Stimulated activated CD8-positive, alpha-beta memory T cell treated with anti-CD3 and anti-CD28 coated beads, Interleukin-4, amount 100 ng/mL, for 4 hours (primary cell): ENCODE measurements around the gene PDLIM4.

ENCODE experiments used
- DNase-seq, 2 donors: peaks; one replicate each; pipeline ENCODE4 v3.0.0-alpha.2; 2020; ENCODE audit warnings: low read depth in 2 of 2, low spot score in 1 of 2

The PDLIM4 gene

DNA sequence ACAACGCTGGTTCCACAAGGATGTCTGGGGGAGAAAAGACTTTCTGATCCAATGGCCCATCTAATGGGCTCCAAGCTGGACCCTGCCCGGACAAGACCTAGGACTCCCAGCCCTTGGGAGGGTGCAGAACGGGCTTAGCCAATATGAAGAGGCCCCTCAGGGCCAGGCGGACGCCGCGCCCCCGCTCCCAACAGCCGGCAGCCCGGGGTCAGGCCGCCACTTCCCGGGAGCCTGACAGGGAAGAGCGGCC lies 30.3 kb upstream of the PDLIM4 start:
- no peak for DNase-seq

DNA sequence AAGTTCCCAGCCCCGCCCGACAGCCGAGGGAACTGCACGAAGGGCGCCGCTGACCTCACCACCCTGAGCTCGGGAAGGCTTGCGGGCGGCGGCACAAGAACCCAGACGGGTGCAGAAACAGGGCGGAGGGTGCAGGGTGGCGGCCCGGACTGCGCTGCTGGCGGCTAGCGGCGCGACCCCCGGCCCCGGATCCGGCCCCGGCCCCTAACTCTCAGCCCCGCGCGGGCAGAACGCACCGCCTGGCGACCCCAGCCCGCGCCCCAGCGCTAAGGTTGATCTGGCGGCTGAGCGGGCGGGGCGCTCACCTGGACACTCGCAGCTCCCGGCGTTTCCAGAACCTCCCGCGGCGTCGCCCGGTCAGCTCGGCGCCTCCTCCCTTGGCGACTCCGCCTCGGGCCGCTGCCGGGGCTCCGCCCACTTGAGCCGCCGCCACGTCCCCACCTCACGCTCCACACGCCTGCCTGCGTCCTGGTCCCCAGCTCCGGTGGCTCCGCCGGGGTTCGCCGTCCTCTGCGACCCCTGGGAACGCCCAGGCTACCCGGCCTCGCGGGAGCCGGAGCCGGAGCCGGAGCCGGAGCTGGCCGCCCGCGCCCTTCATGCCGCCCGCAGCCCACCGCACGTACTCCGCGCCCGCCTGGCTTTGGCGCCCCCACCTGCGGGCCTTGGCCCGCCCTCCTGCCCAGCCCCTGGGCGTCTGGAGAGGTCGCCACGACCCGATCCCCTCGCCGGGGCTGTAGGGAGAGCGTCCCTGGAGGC lies 29.8 kb upstream of the PDLIM4 start, which contains the start of gene P4HA2:
P4HA2 (minus strand) TSS at position 369 of the 756 bp plus-strand sequence. CDS start 9,227 bp downstream, outside the sequence.
- DNase-seq, result no peak

DNA sequence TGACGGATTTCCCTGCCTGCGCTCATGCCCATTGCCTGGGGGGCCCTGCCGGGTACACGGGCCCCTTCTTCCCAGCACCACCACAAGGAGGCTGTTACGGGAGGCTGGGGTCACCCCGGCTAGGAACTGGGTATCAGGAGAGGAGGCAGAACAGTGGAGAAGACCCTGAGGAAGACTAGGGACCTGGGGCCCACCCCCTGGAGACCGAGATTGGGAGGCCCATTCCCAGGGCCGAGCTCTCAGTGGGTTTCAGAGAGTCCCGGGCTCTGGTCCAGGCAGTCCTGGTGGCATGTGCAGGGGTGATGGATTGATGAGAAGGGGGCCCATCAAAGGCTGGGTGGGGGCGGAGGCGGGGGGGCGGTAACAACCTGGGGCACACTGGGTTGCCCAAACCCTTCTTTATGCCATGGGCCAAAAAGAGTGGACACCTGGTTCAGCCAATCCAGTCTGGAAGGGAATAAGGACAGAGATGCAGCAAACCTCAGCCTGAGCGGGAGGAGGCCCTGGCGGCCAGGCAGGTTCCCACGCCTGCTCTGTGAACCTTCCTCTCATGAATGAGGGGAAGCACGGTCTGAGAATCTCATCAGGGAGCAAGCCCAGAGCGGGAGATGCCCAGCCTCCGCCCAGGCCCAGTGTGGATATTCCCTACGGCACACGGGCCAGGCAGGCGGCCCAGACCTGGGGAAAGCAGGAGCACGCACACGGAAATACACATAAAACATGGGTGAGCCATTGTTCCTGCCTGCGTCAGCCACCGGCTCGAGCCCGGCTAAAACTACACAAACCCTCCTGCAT lies 29.1 kb upstream of the PDLIM4 start:
- no peak for DNase-seq

DNA sequence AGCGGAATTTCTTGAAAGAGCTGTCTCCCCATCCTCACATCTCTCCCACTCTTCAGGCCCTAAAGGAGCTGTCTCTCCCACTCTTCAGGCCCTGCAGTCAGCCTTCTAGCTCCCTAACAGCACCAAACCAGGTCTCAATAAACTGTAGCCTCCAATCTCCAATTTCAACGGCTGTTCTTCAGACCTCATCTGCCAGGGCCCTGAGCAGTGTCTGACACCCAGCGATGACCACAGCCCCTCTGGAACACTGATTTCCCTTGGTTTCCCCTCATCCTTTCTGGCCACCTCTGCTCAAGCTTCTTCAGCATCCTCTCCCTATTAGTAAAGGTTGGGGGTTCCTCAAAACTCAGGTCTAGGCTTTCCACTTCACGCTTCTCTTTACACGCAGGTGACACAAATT lies 28.3 kb upstream of the PDLIM4 start:
- DNase-seq, result no peak

DNA sequence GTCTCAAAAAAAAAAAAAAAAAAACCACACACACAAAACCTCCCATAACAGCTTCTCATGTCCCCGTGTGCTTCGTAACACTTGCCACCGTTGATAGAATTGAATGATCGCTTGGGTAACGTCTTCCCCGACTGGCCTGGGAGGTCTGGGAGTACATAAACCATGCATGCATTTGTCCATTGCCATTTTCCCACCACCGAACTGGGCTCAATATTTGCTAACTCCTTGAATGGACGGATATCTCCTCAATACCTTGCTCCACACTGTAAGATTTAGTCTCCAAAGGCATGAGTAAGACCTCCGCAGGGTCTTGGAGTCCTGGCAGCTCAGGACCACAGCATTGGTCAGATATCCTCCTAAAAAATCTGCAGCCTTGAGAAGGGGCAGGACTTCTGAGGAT lies 26.6 kb upstream of the PDLIM4 start:
- DNase-seq, result no peak

DNA sequence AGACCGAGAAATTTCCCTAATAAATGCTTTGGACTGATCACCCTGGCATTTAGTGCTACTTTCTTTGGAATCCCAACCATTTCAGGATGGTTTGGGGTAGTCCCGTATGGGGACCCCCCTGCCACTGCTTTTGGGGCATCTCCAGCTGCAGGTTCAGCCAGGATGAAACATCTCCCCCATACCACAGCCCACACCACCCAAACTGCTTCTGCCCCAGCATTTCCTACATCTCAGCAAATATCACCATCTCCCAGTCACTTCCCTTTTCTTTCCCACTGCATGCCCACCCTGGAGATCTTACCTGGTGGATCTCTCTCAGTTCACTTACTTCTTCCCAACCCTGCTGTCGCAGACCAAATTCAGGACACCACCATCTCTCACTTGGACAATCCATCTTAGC lies 25.0 kb upstream of the PDLIM4 start:
- DNase-seq, result no peak

DNA sequence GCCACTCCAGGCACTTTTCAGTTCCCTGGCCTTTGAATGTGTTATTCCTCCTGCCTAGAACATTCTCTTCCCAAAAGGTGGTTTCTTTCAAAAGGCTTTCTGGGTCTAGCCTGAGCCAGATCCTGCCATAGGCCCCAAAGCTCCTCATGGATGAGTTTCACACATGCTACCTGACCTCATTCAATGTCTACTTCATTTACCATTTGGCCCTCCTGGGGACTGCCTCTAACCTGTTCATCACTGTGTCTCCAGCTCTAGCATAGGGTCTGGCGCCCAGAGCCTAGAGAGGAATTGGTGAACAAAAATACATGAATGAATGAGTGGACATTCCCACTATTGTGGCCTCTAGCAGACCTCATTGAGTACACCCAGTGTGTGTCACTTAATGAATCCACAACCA lies 24.4 kb upstream of the PDLIM4 start:
- no peak for DNase-seq

DNA sequence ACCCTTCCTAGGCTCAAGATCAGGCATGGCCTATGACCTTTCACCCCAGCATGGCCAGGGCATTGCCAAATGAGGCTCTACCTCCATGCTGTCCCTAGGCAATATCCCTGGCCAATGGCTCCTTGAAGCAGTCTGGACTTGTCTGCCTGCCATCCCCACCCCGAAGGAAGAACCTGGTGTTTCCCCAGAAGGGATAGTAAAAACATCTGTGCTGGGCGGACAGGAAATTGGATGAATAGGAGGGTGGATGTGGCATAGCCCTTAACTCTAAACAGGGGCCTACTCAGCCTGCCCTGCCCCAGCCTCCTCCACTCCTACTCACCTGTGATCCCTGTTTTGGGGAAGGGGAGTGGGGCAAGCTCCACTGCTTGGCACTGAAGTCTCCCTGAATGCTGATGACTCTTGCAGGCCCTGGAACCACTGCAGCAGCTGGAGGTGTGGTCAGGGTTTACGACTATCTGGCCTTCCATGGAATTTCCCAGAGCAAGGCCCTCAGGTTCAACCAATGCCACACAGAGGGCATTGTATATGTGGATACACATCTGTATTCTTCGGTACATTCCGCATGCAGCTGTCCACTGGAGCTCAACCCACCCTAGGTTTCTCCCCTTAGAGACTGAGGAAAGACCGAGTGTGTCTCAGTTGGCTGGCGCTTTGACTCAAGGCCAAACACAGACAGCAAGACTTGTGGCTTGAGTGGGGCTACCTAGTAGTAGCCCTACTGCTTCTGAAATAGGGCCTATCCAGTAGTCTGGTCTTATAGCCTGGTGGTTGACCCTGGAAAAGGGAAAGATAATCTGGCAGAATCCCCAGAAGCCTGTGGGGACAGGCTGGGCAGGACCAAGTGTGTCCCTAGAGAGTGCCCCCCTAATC lies 23.4 kb upstream of the PDLIM4 start:
- DNase-seq, result no peak

DNA sequence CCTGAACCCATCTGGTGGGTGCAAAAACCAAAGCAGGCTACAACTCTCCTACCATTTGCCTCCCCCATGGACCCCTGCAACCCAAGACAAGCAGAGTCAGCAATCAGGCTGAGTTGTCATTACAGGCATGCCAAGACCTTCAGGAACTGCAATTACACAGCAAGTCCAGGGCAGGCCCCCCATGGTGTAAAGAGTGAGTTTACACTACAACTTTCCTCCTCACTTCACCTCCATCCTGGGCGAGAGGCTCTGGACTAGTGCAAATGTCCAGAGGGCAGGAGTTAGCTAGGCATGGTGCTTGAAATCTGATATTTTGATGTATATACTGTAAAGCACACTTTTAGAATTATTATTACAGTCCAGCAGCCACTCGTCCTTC lies 22.8 kb upstream of the PDLIM4 start:
- no peak for DNase-seq

DNA sequence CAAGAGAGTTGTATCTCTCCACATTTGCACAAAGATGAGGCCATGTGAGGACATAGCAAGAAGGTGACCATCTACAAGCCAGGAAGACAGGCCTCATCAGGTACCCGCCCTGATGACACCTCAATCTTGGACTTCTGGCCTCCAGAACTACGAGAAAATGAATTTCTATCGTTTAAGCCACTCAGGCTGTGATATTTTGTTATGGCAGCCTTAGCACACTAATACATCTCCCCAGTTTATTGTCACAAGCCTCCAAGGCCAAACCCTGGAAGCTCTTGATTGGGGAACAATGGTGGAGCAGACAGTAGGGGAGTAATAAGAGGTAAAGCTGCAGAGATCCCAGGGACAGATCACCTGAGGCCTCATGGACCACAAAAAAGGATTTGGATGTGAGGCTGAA lies 22.2 kb upstream of the PDLIM4 start:
- DNase-seq, result no peak

DNA sequence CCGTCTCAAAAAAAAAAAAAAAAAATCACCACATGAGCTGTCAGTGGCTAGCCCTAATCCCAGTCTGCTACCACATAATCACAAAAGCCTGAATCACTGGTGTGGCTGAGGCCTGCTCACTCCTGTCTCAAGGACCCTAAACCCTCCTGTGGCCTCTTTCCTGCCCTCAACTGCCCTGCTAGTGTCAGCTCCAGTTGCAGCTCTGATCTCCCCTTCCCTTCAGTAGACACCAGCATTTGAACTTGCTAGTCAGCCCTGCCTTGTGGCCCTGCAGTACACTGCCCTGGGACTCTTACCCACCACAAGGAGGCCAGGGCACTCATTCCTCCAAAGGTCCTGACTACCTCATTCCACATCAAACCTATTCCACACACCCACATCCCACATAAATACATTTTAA lies 20.4 kb upstream of the PDLIM4 start:
- no peak for DNase-seq

DNA sequence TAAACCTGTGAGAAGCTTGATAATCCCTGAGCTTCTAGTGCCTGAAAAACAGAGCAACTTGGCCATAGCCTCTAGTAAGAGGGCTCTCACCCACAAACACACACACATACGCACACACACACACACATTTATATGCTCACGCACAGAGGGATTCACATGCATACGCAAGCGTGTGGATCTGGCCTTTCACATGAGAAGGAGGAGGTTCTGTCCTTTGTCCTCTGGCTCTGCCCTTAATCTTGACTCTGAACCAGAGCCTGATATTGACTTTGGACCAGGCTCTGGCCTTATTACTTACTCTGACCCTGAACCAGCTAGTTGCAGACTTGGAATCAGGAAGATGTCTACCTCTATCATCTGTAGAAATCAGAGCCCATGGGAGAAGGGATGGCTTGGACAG lies 19.8 kb upstream of the PDLIM4 start:
- no peak for DNase-seq

DNA sequence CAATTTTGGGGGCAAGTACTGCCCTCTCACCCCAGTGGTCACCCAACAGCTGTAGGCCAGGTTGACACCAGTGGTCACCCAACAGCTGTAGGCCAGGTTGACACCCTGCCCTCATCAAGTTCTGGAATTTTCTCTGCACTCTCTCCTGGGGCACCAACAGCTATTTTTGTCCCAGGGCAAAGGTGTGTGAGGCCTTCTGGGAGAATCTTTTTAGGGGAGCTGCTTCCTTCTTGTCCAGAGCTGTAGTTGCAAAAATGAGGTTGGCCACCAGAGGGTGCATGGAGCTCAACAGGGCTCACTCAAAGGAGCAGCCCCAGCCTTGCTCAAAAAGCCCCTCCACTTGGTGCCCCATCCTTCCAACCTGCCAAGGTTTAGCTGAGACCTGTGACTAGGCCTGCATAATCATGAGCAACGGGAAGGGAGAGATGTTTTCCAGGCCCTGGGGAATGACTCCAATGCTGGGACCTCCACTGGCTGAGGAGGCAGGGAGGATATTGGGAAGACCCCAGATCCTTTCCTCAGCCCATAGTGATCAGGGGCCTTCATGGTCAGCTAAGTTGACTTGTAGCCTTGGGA lies 19.2 kb upstream of the PDLIM4 start:
- DNase-seq, result peak; percentile 50 to 80

DNA sequence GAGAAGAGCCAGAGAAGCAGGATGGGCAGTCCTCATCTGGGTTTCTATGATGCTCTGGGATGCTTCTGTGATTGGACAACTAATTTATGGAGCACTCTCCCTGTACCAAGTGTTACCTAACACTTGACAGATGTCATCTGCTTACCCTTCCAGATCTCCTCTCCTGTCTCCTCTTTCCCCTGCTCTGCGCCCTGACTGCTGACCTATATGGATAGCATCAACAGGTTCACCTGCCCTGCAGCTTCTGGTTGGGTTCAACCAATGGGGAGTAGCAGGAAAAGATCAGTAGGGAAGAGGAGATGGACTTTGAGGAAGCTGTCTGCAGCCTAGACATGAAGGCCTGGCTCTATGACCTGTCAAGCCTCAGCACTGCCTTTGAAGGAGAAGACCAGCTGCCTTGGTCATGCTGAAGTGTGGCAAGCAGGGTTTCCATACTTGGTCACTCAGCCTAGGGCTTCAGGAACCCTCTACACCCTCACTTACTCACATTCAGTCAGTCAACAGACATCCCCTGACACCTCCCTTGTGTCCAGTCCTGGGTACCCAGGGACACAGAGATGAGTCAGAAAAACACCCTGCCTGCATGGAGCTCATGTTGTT lies 18.5 kb upstream of the PDLIM4 start:
- no peak for DNase-seq

DNA sequence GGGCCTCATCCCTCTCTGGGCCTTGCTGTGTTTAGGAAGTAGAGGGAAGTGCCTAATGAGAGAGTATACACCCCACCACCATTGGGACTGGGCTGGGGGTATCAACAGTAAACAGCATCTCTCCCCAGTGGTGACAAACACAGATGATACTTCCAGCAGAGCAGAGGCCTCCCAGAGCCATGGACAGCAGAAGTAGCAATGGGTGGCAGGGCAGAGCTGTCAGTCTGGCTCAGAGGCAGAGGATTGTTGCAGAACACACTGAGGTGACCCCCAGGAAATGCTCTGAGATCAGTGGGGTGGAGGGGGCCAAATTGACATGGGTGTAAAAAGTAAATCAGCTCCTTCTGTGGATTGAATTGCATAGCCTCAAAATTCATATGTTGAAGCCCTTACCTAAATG lies 17.7 kb upstream of the PDLIM4 start:
- DNase-seq, result no peak

DNA sequence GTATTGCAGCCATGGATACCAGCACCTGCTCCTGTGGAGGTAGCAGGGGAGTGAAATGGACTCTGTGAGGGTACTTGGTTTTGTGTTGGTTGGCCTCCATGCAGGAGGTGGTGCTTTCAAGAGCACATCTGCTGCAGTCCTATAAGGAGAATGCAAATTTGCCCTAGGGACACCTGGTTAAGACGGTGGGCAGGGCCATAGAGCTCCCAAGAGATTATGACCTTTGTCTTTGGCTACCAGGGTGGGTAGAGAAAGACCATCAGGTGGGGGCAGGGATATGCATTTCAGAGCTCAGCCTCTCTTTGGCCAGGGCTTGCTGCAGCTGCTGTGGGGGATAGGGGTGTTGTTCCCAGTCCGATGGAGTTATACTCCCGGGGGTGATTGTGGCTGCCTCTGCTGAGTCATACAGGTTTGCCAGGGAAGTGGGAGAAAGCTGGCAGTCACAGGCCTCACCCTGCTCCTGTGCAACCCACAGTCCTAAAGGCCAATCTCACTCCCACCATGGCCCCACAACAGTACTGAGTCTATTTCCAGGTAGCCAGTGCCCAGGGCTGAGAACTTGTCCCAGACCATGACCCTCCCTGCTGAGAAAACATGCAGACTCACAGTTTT lies 14.0 kb upstream of the PDLIM4 start:
- no peak for DNase-seq

DNA sequence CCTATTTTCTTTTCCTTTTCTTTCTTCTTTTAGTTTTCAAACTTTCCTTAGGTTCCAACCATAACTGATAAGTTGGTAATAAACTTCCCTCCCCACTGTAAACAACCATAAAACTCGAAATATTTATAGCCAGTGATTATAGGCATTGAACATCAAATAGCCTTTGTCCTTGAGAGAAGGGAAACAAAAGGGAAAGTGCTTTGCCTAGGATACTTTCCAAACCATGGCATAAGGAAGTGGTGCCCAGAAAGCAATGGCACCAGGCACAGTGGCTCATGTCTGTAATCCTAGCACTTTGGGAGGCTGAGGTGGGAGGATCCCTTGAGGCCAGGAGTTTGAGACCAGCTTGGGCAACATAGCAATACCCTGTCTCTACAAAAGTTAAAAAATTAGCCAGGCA lies 11.9 kb upstream of the PDLIM4 start:
- DNase-seq, result no peak

DNA sequence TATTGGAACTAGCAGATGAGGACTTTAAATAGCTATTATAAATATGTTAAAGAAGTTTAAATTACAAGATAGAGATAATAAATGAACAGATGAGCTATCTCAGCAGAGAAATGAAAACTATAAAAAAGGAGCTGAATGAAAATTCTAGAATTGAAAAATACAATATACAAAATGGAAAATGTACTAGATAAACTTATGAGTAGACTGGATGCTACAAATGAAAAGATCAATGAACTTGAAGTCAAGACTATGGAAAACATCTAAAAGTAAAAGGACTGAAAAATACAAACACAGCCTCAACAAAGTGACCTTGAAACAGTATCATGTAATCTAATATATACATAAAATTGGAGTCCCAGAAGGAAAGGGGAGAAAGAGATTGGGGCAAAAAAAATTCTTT lies 10.7 kb upstream of the PDLIM4 start:
- DNase-seq, result no peak

DNA sequence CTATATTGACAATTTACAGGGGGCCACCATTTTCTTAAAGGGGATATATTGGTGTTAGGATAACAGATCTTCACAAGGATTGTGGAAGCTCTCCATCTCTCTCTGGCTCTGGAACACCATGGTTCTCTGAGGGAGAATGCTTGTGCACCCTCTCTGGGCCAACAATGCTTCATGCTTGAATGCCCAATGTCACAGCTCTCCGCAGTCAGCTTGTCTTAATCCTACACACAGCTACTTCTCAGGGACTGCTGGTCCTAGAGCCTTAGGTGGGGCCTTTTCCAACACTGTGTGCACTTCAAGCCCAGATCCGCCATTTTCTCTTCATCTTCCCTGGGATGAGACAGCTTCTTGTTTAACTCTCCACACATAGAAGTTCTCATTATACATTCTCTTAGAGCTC lies 6.9 kb upstream of the PDLIM4 start:
- no peak for DNase-seq

DNA sequence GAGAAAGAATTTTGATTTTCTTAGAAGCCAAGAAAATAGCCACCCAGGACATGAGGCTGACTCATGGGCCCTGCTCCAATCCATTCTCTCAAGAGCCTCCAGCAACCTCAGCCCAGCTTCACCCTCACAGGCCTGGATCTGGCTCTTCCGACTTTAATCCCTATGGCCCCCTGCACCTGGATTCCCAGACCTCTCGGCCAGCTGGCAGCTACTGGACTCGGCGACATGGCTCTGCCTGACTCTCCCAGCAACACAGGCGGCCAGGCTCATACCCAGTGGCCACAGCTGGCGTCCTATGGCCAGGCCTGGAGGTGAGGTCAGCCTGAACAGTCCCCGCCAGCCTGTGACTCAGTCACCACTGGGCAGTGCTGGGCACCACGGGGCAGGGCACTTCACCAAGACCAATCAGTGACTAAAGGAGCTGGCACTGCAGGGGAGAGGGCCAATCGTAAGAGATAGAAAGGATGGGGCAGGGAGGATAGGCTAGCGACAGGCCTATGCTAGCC lies 6.2 kb upstream of the PDLIM4 start:
- no peak for DNase-seq

DNA sequence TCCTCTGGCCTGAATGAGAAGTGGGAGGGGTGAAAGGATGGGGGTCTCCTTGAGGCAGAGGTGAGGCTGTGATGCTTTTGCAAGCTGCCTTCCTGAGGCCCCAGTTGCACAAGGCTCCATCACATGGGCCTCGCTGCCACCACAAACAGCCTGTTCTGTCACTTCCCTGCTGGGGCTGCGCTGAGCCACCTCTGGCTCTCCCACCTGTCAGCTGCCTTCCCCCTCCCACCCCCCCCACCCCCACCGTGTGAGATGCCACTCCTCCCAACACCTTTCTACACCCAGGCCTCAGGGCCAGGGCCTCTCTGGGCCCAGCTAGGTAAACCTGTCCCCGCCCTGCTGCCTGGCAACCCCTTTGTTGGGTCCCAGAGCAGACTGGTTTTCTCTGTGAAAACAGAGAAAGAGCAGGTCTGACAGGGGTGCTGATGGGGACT lies 4.5 kb upstream of the PDLIM4 start:
- no peak for DNase-seq
